Measurements from ENCODE around the gene DCBLD2. TPM values are rescaled to one million over a fixed set of nuclear protein-coding genes. Genes with fewer than 3 reads are reported as not detected.

The DCBLD2 gene
- total RNA-seq, 6 donors from 2014 or later: 20.4 to 42.8 (median 27.8) TPM

DNA sequence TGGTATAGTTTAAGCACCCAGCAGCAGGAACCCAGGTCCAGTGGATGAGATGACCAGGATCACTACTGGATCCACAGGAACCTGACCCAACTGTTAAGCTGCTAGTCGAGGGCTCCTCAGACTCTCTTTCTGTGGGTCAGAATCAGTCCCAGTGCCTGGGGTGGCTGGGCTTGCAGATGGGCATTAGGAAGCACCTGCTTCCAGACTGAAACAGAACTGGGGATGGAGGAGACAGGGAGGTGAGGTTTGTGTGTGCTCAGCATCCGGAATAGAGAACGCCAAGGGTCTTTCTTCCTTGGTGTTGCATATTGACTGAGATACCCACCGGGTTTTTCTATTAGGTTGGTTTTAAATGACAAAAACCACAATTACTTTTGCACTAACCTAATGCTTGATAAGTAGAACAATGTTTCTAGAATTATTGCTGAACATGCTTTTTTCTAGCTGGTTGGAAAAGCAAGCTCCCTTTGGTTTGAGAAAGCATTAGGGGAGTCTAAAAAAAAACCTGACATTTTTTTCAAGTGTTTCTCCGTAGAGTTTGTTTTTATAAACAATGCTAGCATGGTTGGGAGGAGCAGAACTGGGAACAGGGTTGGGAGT, 137.6 kb downstream of the DCBLD2 start:
- H3K4me3 ChIP-seq: peak overlapping the region in 3 of 4 donors; percentile 13 to 43 (median 26)
- H3K27me3 ChIP-seq: no peaks in the 10 kb centered on the region
- no peak for ATAC-seq (ENCODE audit: low FRiP score in 2 of 2)
- WGBS, 2 donors: 28 to 33% methylated on average over 5 of the region's 5 CpGs
- no peaks in the 10 kb centered on the region for H3K36me3 ChIP-seq
- TF ChIP-seq, protein P1, sequence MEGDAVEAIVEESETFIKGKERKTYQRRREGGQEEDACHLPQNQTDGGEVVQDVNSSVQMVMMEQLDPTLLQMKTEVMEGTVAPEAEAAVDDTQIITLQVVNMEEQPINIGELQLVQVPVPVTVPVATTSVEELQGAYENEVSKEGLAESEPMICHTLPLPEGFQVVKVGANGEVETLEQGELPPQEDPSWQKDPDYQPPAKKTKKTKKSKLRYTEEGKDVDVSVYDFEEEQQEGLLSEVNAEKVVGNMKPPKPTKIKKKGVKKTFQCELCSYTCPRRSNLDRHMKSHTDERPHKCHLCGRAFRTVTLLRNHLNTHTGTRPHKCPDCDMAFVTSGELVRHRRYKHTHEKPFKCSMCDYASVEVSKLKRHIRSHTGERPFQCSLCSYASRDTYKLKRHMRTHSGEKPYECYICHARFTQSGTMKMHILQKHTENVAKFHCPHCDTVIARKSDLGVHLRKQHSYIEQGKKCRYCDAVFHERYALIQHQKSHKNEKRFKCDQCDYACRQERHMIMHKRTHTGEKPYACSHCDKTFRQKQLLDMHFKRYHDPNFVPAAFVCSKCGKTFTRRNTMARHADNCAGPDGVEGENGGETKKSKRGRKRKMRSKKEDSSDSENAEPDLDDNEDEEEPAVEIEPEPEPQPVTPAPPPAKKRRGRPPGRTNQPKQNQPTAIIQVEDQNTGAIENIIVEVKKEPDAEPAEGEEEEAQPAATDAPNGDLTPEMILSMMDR (IDR thresholded peaks at IDR 0.05): no peak
- TF ChIP-seq POLR2AphosphoS5 (IDR thresholded peaks at IDR 0.05) (no peak), EP300 (IDR thresholded peaks at IDR 0.05) (no peak), POLR2A (IDR thresholded peaks at IDR 0.05) (no peak)
- H3K4me1 ChIP-seq: peaks cover 38 to 49% (median 47%) of the 10 kb centered on the region in 4 donors
- H3K27ac ChIP-seq: peak overlapping the region; percentile 33 to 77 (median 71)
- no peak for DNase-seq
- no peaks in the 10 kb centered on the region for H3K9me3 ChIP-seq

DNA sequence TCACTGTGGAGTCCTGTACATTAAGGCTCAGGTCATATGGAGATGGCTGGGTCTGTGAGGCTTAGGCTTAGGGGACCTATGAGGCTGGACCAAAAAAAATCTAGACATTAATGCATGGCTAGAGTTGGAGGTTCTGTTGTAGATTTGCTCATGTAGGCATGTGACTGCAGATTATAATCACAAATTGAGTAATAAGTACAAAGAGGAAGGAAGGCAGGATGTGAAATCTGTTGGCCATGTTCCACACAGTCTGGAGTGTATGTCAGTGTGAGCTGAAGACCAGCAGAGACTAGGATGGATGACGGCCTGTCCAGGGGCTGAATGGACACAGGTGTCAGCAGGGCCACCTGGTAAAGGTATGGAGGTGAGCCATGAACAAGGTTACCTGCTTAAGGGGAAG, 138.4 kb downstream of the DCBLD2 start, which contains the start of gene ST3GAL6:
TSS of gene ST3GAL6 (plus strand) at position 265 of the 400 bp plus-strand sequence. CDS start 5,101 bp downstream, outside the sequence.
- ATAC-seq (ENCODE audit: low FRiP score in 2 of 2) (peak; percentile 78 to 88), DNase-seq (peak in 1 of 2 donors; percentile 74)
- peak in 1 of 4 donors; percentile 65 for TF ChIP-seq POLR2A (IDR thresholded peaks at IDR 0.05)
- peak in 1 of 2 donors; percentile 49 for TF ChIP-seq POLR2AphosphoS5 (IDR thresholded peaks at IDR 0.05)
- TF ChIP-seq, protein P1 (IDR thresholded peaks at IDR 0.05): no peak
- TF ChIP-seq EP300 (IDR thresholded peaks at IDR 0.05): no peak
- H3K36me3 ChIP-seq: no peaks in the 10 kb centered on the region
- no peaks in the 10 kb centered on the region for H3K27me3 ChIP-seq
- H3K4me1 ChIP-seq: peaks cover 38 to 48% (median 43%) of the 10 kb centered on the region in 4 donors
- H3K27ac ChIP-seq: peak within 1 kb of the TSS; percentile 33 to 83 (median 71)
- H3K9me3 ChIP-seq: no peaks in the 10 kb centered on the region
- H3K4me3 ChIP-seq: peak within 1 kb of the TSS in 3 of 4 donors; percentile 13 to 43 (median 26)
- WGBS, 2 donors: 18 to 23% methylated on average over 1 of the region's 1 CpG

DNA sequence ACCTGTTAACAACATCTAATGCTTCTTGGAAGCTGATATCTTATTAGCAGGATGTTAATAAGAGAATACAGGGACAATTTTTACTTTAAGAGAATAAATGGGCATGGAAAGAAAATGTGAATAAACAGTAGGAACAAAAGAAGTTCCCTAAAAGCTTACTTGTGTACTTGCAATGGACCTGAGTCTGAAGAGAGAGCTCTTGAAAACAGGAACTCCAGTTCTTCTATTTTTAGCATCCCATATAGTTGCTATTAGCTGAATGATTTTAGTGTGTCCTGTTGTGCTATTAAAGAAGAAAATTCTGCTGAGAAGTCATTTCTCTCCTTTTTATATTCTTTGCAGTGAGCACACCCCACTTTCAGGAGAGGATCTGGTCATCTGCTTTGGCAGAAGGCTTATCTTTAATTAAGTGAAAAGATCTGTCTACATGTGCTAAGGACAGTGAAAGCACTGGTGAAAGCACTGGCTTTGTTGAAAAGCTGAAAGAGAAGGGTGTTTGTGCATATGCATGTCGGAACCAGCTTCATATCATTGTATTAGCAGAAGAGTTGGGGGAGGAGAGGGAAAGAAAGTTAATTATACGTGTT, 139.8 kb downstream of the DCBLD2 start:
- no peaks in the 10 kb centered on the region for H3K9me3 ChIP-seq
- H3K36me3 ChIP-seq: no peaks in the 10 kb centered on the region
- no peak overlapping the region for H3K4me3 ChIP-seq
- TF ChIP-seq EP300 (IDR thresholded peaks at IDR 0.05) (no peak), POLR2A (IDR thresholded peaks at IDR 0.05) (no peak), POLR2AphosphoS5 (IDR thresholded peaks at IDR 0.05) (no peak)
- TF ChIP-seq, protein P1 (IDR thresholded peaks at IDR 0.05): no peak
- WGBS, 2 donors: 51 to 61% methylated on average over 2 of the region's 2 CpGs
- H3K27ac ChIP-seq: peak overlapping the region in 3 of 4 donors; percentile 63 to 83 (median 70)
- no peak for DNase-seq
- ATAC-seq (ENCODE audit: low FRiP score in 2 of 2): peak in 1 of 2 donors; percentile 69
- no peaks in the 10 kb centered on the region for H3K27me3 ChIP-seq
- H3K4me1 ChIP-seq: peaks cover 38 to 46% (median 40%) of the 10 kb centered on the region in 4 donors

DNA sequence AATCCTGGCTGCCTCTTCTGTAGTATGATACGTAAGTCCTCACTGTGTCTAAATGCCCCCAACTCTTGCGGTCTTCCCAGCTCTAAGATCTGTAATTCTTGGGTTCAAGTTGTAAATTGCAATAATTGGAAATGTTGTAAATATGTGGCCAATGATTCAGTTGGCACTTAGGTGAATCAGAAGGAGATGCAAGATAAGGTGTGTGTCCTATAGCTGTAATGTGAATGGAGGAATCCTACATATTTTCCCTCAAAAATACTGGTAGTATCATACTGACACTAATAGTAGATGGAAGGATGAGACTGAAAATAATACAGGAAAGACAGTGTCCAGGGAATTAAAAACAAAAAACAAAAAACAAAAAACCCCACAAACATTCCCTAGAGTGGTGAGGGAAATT, 141.9 kb downstream of the DCBLD2 start:
- H3K9me3 ChIP-seq: no peaks in the 10 kb centered on the region
- no peaks in the 10 kb centered on the region for H3K36me3 ChIP-seq
- no peaks in the 10 kb centered on the region for H3K27me3 ChIP-seq
- H3K27ac ChIP-seq: no peak overlapping the region
- TF ChIP-seq POLR2AphosphoS5 (IDR thresholded peaks at IDR 0.05) (no peak), POLR2A (IDR thresholded peaks at IDR 0.05) (no peak), EP300 (IDR thresholded peaks at IDR 0.05) (no peak)
- TF ChIP-seq, protein P1 (IDR thresholded peaks at IDR 0.05): no peak
- no peak overlapping the region for H3K4me3 ChIP-seq
- 94 to 95% methylated on average over 2 of the region's 2 CpGs for WGBS, 2 donors
- no peak for ATAC-seq (ENCODE audit: low FRiP score in 2 of 2)
- DNase-seq: no peak
- H3K4me1 ChIP-seq: peaks cover 30 to 33% (median 31%) of the 10 kb centered on the region in 4 donors

Data from upper lobe of left lung (tissue), 6 donors.